Measurements from ENCODE around the gene FBXW9.

Gene FBXW9

GRCh38 chr19:12642506-12642905, 53.9 kb downstream of the FBXW9 start:
- no peaks in the 10 kb centered on the region for H3K36me3 ChIP-seq (ENCODE audit: insufficient read depth, low read length)
- H3K4me1 ChIP-seq (ENCODE audit: insufficient read depth, low read length): no peaks in the 10 kb centered on the region
- no peak overlapping the region for H3K9ac ChIP-seq (ENCODE audit: low read depth, low read length)
- H3K9me3 ChIP-seq (ENCODE audit: control insufficient read depth, insufficient read depth, low read length): no peaks in the 10 kb centered on the region

GRCh38 chr19:12641456-12641855, 55.0 kb downstream of the FBXW9 start:
- Histone ChIP-seq H3K9me3 (ENCODE audit: control insufficient read depth, insufficient read depth, low read length) (no peaks in the 10 kb centered on the region), H3K9ac (ENCODE audit: low read depth, low read length) (no peak overlapping the region), H3K36me3 (ENCODE audit: insufficient read depth, low read length) (no peaks in the 10 kb centered on the region), H3K4me1 (ENCODE audit: insufficient read depth, low read length) (no peaks in the 10 kb centered on the region)

- no peaks in the 10 kb centered on the region for H3K36me3 ChIP-seq (ENCODE audit: insufficient read depth, low read length)
- peak overlapping the region; percentile 37; the same call in 1 of the 2 replicates for H3K9ac ChIP-seq (ENCODE audit: low read depth, low read length)
- no peaks in the 10 kb centered on the region for H3K9me3 ChIP-seq (ENCODE audit: control insufficient read depth, insufficient read depth, low read length)
- H3K4me1 ChIP-seq (ENCODE audit: insufficient read depth, low read length): no peaks in the 10 kb centered on the region
Measured at GRCh38 chr19:12639901-12640613, 56.4 kb downstream of the FBXW9 start.

Measured in ES-I3 (cell line).